GM19467 (cell line): ENCODE measurements around the gene RAB34.

Source experiments
- ATAC-seq: cut with Tn5 transposase; IDR thresholded peaks from one replicate; pipeline ENCODE4 v1.9.1; 2021; ENCODE audit warnings: mild to moderate bottlenecking, moderate library complexity; ENCODE audit not compliant: unreplicated experiment

Gene RAB34

DNA sequence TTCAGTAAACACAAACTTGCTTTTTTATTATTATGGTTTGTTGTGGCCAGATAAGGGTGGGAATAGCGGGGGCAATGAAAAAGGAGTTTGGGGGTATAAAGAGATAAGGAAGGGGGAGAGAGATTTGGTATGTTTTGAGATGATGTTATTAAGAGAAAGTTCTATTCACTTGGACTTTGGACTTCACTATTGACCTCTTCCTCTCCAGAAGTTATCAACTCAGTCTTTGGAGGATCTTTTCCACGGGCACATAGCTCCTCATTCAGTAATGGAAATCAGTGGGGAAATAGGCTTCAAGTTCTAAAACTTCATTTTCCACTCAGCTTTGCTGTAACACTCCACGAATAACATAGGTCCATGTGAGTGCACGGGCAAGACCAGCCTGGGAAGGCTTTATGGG is 29.2 kb downstream of the RAB34 start:
- no peak for ATAC-seq

DNA sequence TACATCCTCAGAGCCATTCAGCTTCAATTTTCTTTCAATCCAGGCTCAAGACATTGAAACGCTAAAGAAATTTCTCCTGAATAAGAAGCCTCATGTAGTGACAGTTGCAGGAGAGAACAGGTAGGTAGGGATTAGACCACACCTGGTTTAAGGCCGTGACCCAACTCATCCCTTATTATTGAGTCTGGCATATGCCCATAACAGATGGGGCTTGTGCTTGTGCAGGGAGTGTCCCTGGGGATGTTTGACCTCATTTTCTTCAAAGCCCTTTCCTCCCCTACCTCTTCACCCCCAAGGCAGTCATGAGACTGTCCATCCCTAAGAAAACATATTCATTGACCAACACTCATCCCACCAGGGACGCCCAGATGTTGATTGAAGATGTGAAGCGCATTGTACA is 31.4 kb downstream of the RAB34 start:
- ATAC-seq = no peak

DNA sequence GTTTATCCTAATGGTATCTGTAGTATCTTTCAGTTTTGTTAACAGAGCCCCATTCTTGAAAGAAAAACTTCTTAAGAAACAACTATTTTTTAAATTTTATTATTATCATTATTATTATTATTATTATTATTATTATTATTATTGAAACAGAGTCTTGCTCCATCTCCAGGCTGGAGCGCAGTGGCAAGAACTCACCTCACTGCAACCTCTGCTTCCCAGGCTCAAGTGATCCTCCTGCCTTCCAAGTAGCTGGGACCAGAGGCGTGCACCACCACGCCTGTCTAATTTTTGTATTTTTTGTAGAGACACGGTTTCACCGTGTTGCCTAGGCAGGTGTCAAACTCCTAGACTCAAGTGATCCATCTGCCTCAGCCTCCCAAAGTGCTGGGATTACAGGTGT is 32.3 kb downstream of the RAB34 start:
- no peak for ATAC-seq

GRCh38 chr17:28684963-28685362 is 32.7 kb downstream of the RAB34 start:
- ATAC-seq = no peak

DNA sequence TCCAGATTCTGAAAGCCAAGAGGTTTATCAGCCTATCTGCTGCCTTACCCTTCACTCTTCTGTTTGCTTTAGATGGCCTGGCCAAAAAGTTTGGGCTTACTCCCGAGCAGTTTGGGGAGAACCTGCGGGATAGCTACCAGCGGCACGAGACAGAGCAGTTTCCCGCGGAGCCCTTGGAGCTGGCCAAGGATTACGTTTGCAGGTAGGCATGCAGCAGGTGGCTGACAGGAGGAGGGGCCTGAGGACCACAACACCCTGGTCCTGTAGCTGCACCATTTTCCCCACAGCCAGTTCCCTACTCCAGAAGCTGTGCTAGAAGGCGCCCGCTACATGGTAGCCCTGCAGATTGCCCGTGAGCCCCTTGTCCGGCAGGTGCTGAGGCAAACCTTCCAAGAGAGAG is 35.0 kb downstream of the RAB34 start:
- no peak for ATAC-seq

- ATAC-seq = no peak
These were observed 41.7 kb downstream of the RAB34 start for GRCh38 chr17:28675980-28676379.

DNA sequence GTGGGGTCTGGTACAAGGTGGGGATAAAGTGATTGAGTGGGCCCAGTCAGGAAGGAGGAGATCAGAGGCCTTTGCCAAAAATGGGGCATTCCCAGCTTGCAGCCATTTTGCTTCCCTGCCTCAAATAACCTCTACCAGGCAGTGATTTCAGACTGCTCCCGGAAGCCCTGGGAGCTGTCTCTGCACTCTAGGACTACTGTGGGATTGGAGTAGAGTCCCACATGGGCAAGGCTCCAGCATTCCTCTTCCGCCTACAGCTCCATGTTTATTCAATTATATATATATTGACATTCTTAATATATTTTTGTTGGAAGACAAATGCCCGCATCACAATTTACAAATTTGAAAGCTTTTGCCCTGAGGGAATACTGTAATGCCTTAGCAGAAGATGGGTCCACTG is 42.2 kb downstream of the RAB34 start:
- no peak for ATAC-seq

DNA sequence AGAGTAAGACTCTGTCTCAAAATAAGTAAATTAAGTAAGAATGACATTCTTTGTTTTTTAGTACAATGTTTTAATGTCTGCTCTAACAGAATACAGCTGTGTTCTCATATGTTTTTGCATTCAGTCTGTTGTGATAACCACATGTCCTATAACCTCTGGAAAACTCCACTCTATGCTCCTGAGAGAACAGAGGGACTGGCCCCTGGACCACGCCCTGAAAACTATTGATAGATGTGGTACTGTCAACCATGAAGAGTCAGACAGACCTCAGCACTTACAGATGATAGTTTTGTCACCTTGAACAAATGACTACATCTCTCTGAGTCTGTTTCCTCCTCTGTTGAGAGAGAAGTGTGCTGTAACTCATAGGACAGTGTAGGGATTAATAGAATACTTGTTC is 47.8 kb downstream of the RAB34 start:
- ATAC-seq = no peak

- no peak for ATAC-seq
These were observed 49.8 kb downstream of the RAB34 start for GRCh38 chr17:28667870-28668269.

GRCh38 chr17:28665994-28666393 is 51.7 kb downstream of the RAB34 start:
- ATAC-seq = no peak
